HG03378 (cell line): ENCODE results near the gene HGD.
"Not testable (repeated sequence)": the region's sequence is repeated elsewhere in the genome, so short reads cannot be mapped to it uniquely, and the experiment has no call there.

Source experiments
- ATAC-seq: cut with Tn5 transposase; IDR thresholded peaks from one replicate; pipeline ENCODE4 v1.9.1; 2021; ENCODE audit warnings: mild to moderate bottlenecking, moderate library complexity; ENCODE audit not compliant: unreplicated experiment

Gene HGD

GRCh38 chr3:120640231-120640630 is 41.8 kb downstream of the HGD start:
- no peak for ATAC-seq

- not testable (repeated sequence) for ATAC-seq
These were observed 43.2 kb downstream of the HGD start for GRCh38 chr3:120638820-120639219.

- no peak for ATAC-seq
These were observed 44.0 kb downstream of the HGD start for GRCh38 chr3:120637851-120638559.

GRCh38 chr3:120636795-120637401 is 45.1 kb downstream of the HGD start:
- no peak for ATAC-seq

GRCh38 chr3:120634539-120634938 is 47.5 kb downstream of the HGD start:
- no peak for ATAC-seq

GRCh38 chr3:120625159-120625586 is 56.9 kb downstream of the HGD start:
- no peak for ATAC-seq

GRCh38 chr3:120623727-120624093 is 58.3 kb downstream of the HGD start:
- no peak for ATAC-seq

GRCh38 chr3:120622870-120623726 is 58.9 kb downstream of the HGD start:
- ATAC-seq: no peak

- no peak for ATAC-seq
These were observed 59.6 kb downstream of the HGD start for GRCh38 chr3:120622457-120622856.

- not testable (repeated sequence) for ATAC-seq
These were observed 65.3 kb downstream of the HGD start for GRCh38 chr3:120616745-120617144.

GRCh38 chr3:120615847-120616609 is 66.0 kb downstream of the HGD start:
- ATAC-seq: no peak

GRCh38 chr3:120614765-120615164 is 67.3 kb downstream of the HGD start:
- no peak for ATAC-seq

- no peak for ATAC-seq
These were observed 73.5 kb downstream of the HGD start for GRCh38 chr3:120608506-120608905.

GRCh38 chr3:120604784-120605183 is 77.3 kb downstream of the HGD start:
- ATAC-seq: no peak

GRCh38 chr3:120604382-120604781 is 77.7 kb downstream of the HGD start:
- no peak for ATAC-seq

GRCh38 chr3:120602682-120603081 is 79.4 kb downstream of the HGD start:
- no peak for ATAC-seq

- no peak for ATAC-seq
These were observed 80.5 kb downstream of the HGD start for GRCh38 chr3:120601554-120601953.

GRCh38 chr3:120599211-120599610 is 82.8 kb downstream of the HGD start:
- no peak for ATAC-seq

GRCh38 chr3:120597445-120598049 is 84.5 kb downstream of the HGD start:
- ATAC-seq: peak; percentile 38

- ATAC-seq: no peak
These were observed 85.2 kb downstream of the HGD start for GRCh38 chr3:120596853-120597223.
